Measurements from ENCODE around the gene POU2AF2.

DNA sequence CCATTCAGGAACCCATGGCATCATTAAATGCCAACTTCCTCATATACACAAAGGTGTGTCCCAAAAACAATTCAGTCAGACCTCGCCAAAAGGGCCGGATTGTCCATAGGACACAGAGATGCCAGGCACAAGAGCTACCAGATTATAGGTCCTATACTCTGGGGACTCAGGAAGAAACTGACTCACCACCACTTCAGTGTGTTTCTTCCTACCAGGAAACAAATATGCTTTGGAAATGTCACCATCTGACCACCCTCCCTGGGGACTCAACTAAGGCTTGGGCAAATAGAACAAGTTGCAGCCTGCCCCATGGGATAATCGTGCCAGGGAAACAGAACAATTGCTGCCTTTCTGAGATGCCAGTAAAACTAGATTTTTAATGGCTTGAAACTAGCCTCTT lies 64.6 kb downstream of the POU2AF2 start:
- TF ChIP-seq TAF1 (IDR thresholded peaks at IDR 0.05; ENCODE audit: low read depth) (no peak), TCF12 (IDR thresholded peaks at IDR 0.05; ENCODE audit: low read depth) (no peak), YY1 (IDR thresholded peaks at IDR 0.05; ENCODE audit: low read depth) (no peak), NFIC (IDR thresholded peaks at IDR 0.05) (no peak), EGR1 (IDR thresholded peaks at IDR 0.05) (no peak), EP300 (IDR thresholded peaks at IDR 0.05; ENCODE audit: borderline replicate concordance) (no peak), REST (IDR thresholded peaks at IDR 0.05; ENCODE audit: low read depth) (no peak), FOXM1 (IDR thresholded peaks at IDR 0.05; ENCODE audit: borderline replicate concordance, low read depth) (no peak), RAD21 (IDR thresholded peaks at IDR 0.05; ENCODE audit: low read depth) (no peak), TEAD4 (IDR thresholded peaks at IDR 0.05) (no peak)
- TF ChIP-seq, protein P1, sequence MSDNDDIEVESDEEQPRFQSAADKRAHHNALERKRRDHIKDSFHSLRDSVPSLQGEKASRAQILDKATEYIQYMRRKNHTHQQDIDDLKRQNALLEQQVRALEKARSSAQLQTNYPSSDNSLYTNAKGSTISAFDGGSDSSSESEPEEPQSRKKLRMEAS (IDR thresholded peaks at IDR 0.05): no peak
